Body of pancreas (tissue), 4 donors: Measurements from ENCODE around the gene KCNIP4. TPM values are rescaled to one million over a fixed set of nuclear protein-coding genes. Genes with fewer than 3 reads are reported as not detected.

Experiments
- ATAC-seq: fragments of 150-250 bp; one replicate; pipeline ENCODE4 v1.9.1; 2016
- DNase-seq, 4 donors: peaks; one replicate each; pipeline ENCODE4 v3.0.0-alpha.2; 2019
- H3K27ac ChIP-seq, 4 donors: fragments of 200-600 bp; sonication (generic); 1 replicate in 3 of 4; 2 replicates in 1 of 4; pipeline versions ENCODE4 v1.5.1 to v1.6.1; 2016 to 2019; ENCODE audit warnings: mild to moderate bottlenecking in 1 of 4, mixed read lengths in 1 of 4, moderate library complexity in 1 of 4
- H3K27me3 ChIP-seq, 2 donors: fragments of 200-600 bp; sonication (generic); one replicate each; pipeline ENCODE4 v1.6.0; 2016; ENCODE audit warnings: mild to moderate bottlenecking in 1 of 2
- H3K36me3 ChIP-seq, 2 donors: fragments of 200-600 bp; sonication (generic); replicated peaks in 1 of 2; 2 replicates each; pipeline ENCODE4 v1.5.1; 2016; ENCODE audit warnings: low read depth in 2 of 2; ENCODE audit not compliant: insufficient read depth in 1 of 2
- H3K4me1 ChIP-seq: fragments of 200-600 bp; sonication (generic); one replicate; pipeline ENCODE4 v1.6.0; 2016
- H3K4me3 ChIP-seq, 2 donors: fragments of 200-600 bp; sonication (generic); 1 replicate in 1 of 2; 2 replicates in 1 of 2; pipeline ENCODE4 v1.5.1; 2016 to 2019
- H3K9me3 ChIP-seq, 3 donors: fragments of 200-600 bp; sonication (generic); 1 replicate in 2 of 3; 2 replicates in 1 of 3; pipeline ENCODE4 v1.5.1; 2016
- POLR2A ChIP-seq, 3 donors: fragments of 450-650 bp; IDR thresholded peaks; one replicate each; pipeline ENCODE4 v1.6.1; 2016; ENCODE audit warnings: antibody characterized with exemption in 3 of 3, mild to moderate bottlenecking in 2 of 3
- WGBS, 2 donors: methylation state at CpG; one replicate each; pipeline ENCODE4 v1.1.5; 2017; 5-methylcytosine and 5-hydroxymethylcytosine counted together
- intact Hi-C: fragments of 100-400 bp; cut with DNase I; formaldehyde crosslinking; loops from one replicate; pipeline ENCODE4 v1.15.1; 2023
- total RNA-seq, 2 donors: library from RNA; depleted of rRNA; stranded (reverse); fragments of >200 nt; gene quantifications; one replicate each; pipeline ENCODE4 v1.1.0, GENCODE V29; 2016
- TF ChIP-seq, protein P1 (sequence below), 7 experiments: fragments of 450-650 bp in 4 of 7; fragments of 200-600 bp in 3 of 7; sonication (generic) in 3 of 7; IDR thresholded peaks; one replicate each; pipeline ENCODE4 v1.5.1; 2016 to 2019; ENCODE audit warnings: antibody characterized with exemption in 7 of 7

KCNIP4 gene
- total RNA-seq, 2 donors from 2014 or later = not detected

DNA sequence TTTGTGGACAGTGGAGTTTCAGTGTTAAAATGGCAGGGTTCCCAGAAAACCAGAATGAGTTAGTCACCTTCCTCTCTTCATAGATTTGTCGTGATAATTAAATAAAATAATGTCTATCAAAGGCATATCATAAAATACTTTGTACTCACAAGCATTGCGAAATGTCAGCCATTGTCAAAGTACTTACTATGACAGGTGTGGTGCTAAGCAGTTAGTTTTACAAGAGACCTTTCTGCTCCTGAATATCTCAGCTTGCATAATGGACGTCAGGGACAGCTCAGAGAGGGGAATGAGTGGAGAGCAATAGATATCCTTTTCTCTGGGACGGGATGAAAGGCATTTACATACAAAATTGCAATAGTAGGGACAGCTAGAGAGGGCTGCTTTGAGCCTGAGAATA is 560.9 kb downstream of the KCNIP4 start:
- H3K4me1 ChIP-seq = no peaks in the 10 kb centered on the region

DNA sequence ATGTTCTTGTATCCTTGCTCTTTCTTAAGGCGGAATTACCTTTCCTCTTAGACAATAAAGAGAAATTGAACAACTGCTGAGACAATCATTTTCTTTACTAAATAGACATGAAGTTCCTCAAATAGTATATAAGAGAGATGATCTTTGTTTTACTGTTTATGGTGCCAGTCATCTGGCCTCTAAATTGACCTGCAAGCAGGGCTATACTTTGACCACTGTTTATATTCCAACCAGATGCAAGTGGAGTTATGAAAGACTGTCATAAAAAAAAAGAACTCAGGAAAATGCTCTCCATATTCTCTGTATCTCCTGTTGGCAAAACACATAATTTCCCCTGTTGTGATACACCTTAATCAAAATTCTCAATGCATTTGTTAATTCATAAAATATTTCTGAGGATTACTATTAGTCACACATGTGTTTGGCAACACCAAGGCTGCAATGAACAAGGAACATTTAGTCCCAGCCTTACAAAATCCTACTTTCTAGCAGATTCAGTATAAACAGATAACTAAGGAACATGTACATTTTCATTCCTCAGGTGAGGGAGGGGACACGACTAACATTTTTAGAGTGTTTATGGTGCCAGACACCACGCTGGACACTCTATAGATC is 562.3 kb downstream of the KCNIP4 start:
- no peak for DNase-seq
- Histone ChIP-seq H3K4me3 (no peak overlapping the region), H3K4me1 (no peaks in the 10 kb centered on the region), H3K27me3 (no peaks in the 10 kb centered on the region), H3K27ac (no peak overlapping the region), H3K9me3 (no peaks in the 10 kb centered on the region), H3K36me3 (no peaks in the 10 kb centered on the region)
- intact Hi-C loops = no loop called here
- TF ChIP-seq, protein P1, sequence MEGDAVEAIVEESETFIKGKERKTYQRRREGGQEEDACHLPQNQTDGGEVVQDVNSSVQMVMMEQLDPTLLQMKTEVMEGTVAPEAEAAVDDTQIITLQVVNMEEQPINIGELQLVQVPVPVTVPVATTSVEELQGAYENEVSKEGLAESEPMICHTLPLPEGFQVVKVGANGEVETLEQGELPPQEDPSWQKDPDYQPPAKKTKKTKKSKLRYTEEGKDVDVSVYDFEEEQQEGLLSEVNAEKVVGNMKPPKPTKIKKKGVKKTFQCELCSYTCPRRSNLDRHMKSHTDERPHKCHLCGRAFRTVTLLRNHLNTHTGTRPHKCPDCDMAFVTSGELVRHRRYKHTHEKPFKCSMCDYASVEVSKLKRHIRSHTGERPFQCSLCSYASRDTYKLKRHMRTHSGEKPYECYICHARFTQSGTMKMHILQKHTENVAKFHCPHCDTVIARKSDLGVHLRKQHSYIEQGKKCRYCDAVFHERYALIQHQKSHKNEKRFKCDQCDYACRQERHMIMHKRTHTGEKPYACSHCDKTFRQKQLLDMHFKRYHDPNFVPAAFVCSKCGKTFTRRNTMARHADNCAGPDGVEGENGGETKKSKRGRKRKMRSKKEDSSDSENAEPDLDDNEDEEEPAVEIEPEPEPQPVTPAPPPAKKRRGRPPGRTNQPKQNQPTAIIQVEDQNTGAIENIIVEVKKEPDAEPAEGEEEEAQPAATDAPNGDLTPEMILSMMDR (IDR thresholded peaks at IDR 0.05) = no peak
- no peak for TF ChIP-seq POLR2A (IDR thresholded peaks at IDR 0.05)
- ATAC-seq = no peak
- 69 to 73% methylated on average over 3 of the region's 3 CpGs for WGBS, 2 donors

More for the DNA sequence above, 560.9 kb downstream of the KCNIP4 start:
- WGBS, 2 donors = 14 to 20% methylated on average over 4 of the region's 4 CpGs
- Histone ChIP-seq H3K4me3 (no peak overlapping the region), H3K27me3 (no peaks in the 10 kb centered on the region), H3K9me3 (no peaks in the 10 kb centered on the region), H3K27ac (no peak overlapping the region), H3K36me3 (no peaks in the 10 kb centered on the region)
- ATAC-seq = no peak
- intact Hi-C loops = no loop called here
- TF ChIP-seq POLR2A (IDR thresholded peaks at IDR 0.05) = no peak
- TF ChIP-seq, protein P1 (IDR thresholded peaks at IDR 0.05) = no peak
- no peak for DNase-seq

DNA sequence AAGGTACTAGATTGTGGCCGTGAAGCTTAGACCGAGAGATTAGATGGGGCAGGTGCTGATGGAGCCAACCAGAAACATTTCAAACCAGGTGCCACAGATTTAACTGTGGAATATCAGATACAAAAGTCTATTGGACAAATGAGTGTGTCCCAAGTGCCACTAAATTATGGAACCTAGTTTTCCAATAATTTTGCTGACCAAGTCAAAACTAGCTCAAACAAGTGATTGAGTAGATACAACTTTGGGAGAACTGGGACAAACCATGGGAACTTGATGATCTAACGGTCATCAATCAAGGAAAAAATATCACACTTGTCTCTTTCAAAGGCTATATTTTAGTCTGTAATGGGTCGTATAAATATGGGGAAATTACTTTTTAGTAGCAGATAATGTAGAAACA is 562.9 kb downstream of the KCNIP4 start:
- 60 to 70% methylated on average over 4 of the region's 4 CpGs for WGBS, 2 donors
- ATAC-seq (no peak), DNase-seq (no peak)
- H3K9me3 ChIP-seq = no peaks in the 10 kb centered on the region
- no peak overlapping the region for H3K4me3 ChIP-seq
- intact Hi-C loops = no loop called here
- no peaks in the 10 kb centered on the region for H3K27me3 ChIP-seq
- H3K4me1 ChIP-seq = no peaks in the 10 kb centered on the region
- no peaks in the 10 kb centered on the region for H3K36me3 ChIP-seq
- no peak for TF ChIP-seq POLR2A (IDR thresholded peaks at IDR 0.05)
- TF ChIP-seq, protein P1 (IDR thresholded peaks at IDR 0.05) = no peak
- no peak overlapping the region for H3K27ac ChIP-seq

DNA sequence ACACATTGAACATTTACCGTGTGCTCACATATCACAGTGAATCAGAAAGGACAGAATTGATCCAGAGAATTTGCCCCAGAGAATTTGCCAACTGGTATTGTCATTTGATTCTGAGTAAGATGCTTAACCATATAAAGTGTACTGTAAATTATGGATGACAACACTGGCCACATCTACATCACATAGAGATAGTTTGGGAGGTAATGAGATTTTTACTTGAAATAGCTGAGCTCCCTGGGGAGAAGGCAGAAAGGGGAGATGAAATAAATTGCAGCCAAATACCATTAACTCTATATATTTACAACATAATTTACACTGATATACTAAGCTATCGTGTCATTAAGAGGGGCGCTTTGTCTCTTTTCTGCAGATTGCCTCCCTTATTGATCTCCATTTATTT is 564.0 kb downstream of the KCNIP4 start:
- TF ChIP-seq, protein P1 (IDR thresholded peaks at IDR 0.05) = no peak
- no peaks in the 10 kb centered on the region for H3K4me1 ChIP-seq
- H3K36me3 ChIP-seq = no peaks in the 10 kb centered on the region
- no peak overlapping the region for H3K4me3 ChIP-seq
- H3K27ac ChIP-seq = no peak overlapping the region
- H3K27me3 ChIP-seq = no peaks in the 10 kb centered on the region
- intact Hi-C loops = no loop called here
- WGBS, 2 donors = 43 to 45% methylated on average over 3 of the region's 3 CpGs
- H3K9me3 ChIP-seq = no peaks in the 10 kb centered on the region
- DNase-seq = no peak
- no peak for ATAC-seq

DNA sequence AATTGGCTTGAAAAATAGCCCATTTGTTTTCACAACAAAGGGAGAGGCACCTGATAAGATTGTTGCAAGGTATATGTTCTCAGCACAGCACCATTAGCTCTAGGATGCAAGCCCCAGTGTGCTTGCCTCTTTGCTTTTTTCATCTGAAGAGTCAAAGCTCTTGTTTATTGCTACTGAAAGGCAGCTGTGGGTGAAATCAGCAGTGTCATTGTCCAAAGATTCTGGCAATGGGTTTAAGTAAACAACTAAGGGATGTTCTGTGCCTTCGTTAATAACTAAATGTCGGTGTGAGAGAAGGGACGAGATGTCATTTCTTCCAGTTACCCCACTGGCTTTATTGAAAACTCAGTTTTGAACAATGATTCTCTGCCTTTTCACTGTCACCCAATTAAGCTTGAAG is 567.7 kb downstream of the KCNIP4 start:
- WGBS, 2 donors = 46 to 53% methylated on average over 3 of the region's 3 CpGs
- H3K36me3 ChIP-seq = no peaks in the 10 kb centered on the region
- no peaks in the 10 kb centered on the region for H3K27me3 ChIP-seq
- no peak overlapping the region for H3K4me3 ChIP-seq
- DNase-seq (no peak), ATAC-seq (no peak)
- no peaks in the 10 kb centered on the region for H3K4me1 ChIP-seq
- H3K9me3 ChIP-seq = no peaks in the 10 kb centered on the region
- TF ChIP-seq POLR2A (IDR thresholded peaks at IDR 0.05) = no peak
- TF ChIP-seq, protein P1 (IDR thresholded peaks at IDR 0.05) = no peak
- intact Hi-C loops = no loop called here
- H3K27ac ChIP-seq = no peak overlapping the region
